Nephron (organoid): ENCODE results near the gene KIAA0586.
"Not testable (repeated sequence)": the region's sequence is repeated elsewhere in the genome, so short reads cannot be mapped to it uniquely, and the experiment has no call there.

Experiments used
- H3K27ac Mint-ChIP-seq, 3 experiments: 2 replicates each; pipeline ENCODE4 v1.8.0; 2020; ENCODE audit warnings: mixed read lengths in 3 of 3, mild to moderate bottlenecking in 2 of 3, moderate library complexity in 1 of 3
- H3K27me3 Mint-ChIP-seq: 2 replicates; pipeline ENCODE4 v1.8.0; 2021; ENCODE audit warnings: low read depth, mild to moderate bottlenecking, moderate library complexity, mixed read lengths
- H3K36me3 Mint-ChIP-seq: 2 replicates; pipeline ENCODE4 v1.8.0; 2020; ENCODE audit warnings: low read depth, mixed read lengths
- H3K4me1 Mint-ChIP-seq: 2 replicates; pipeline ENCODE4 v1.8.0; 2020; ENCODE audit warnings: mixed read lengths
- H3K4me3 Mint-ChIP-seq, 3 experiments: 2 replicates each; pipeline ENCODE4 v1.8.0; 2020; ENCODE audit warnings: mild to moderate bottlenecking in 3 of 3, mixed read lengths in 3 of 3, moderate library complexity in 2 of 3
- H3K9me3 Mint-ChIP-seq: 2 replicates; pipeline ENCODE4 v1.8.0; 2020; ENCODE audit warnings: mixed read lengths
- CTCF ChIP-seq, 3 experiments: fragments of 200-600 bp; sonication (generic); IDR thresholded peaks; one replicate each; pipeline ENCODE4 v1.5.0; 2021; ENCODE audit warnings: antibody characterized with exemption in 3 of 3; ENCODE audit not compliant: unreplicated experiment in 3 of 3

Gene KIAA0586

GRCh38 chr14:58466459-58466858 is 38.9 kb downstream of the KIAA0586 start:
- no peaks in the 10 kb centered on the region for H3K9me3 Mint-ChIP-seq
- no peak overlapping the region for H3K27ac Mint-ChIP-seq
- H3K4me1 Mint-ChIP-seq, result no peaks in the 10 kb centered on the region
- peaks cover 45% of the 10 kb centered on the region for H3K36me3 Mint-ChIP-seq
- TF ChIP-seq CTCF (IDR thresholded peaks at IDR 0.05; ENCODE audit: unreplicated experiment in 3 of 3), result no peak
- no peaks in the 10 kb centered on the region for H3K27me3 Mint-ChIP-seq
- no peak overlapping the region for H3K4me3 Mint-ChIP-seq

GRCh38 chr14:58467575-58467974 is 40.1 kb downstream of the KIAA0586 start:
- Mint-ChIP-seq H3K4me1 (no peaks in the 10 kb centered on the region), H3K4me3 (no peak overlapping the region), H3K36me3 (peaks cover 51% of the 10 kb centered on the region), H3K27ac (no peak overlapping the region), H3K27me3 (no peaks in the 10 kb centered on the region), H3K9me3 (no peaks in the 10 kb centered on the region)
- no peak for TF ChIP-seq CTCF (IDR thresholded peaks at IDR 0.05; ENCODE audit: unreplicated experiment in 3 of 3)

- Mint-ChIP-seq H3K27me3 (no peaks in the 10 kb centered on the region), H3K4me1 (no peaks in the 10 kb centered on the region), H3K9me3 (no peaks in the 10 kb centered on the region), H3K4me3 (no peak overlapping the region), H3K27ac (no peak overlapping the region), H3K36me3 (peaks cover 54% of the 10 kb centered on the region)
- no peak for TF ChIP-seq CTCF (IDR thresholded peaks at IDR 0.05; ENCODE audit: unreplicated experiment in 3 of 3)
Observed at GRCh38 chr14:58469309-58469708, 41.8 kb downstream of the KIAA0586 start.

- Mint-ChIP-seq H3K4me3 (no peak overlapping the region), H3K4me1 (no peaks in the 10 kb centered on the region), H3K36me3 (peaks cover 68% of the 10 kb centered on the region), H3K27ac (no peak overlapping the region), H3K27me3 (no peaks in the 10 kb centered on the region), H3K9me3 (no peaks in the 10 kb centered on the region)
- no peak for TF ChIP-seq CTCF (IDR thresholded peaks at IDR 0.05; ENCODE audit: unreplicated experiment in 3 of 3)
Observed at GRCh38 chr14:58476320-58476719, 48.8 kb downstream of the KIAA0586 start.

- Mint-ChIP-seq H3K4me3 (no peak overlapping the region), H3K9me3 (no peaks in the 10 kb centered on the region), H3K4me1 (no peaks in the 10 kb centered on the region), H3K27ac (no peak overlapping the region), H3K27me3 (no peaks in the 10 kb centered on the region), H3K36me3 (peaks cover 60% of the 10 kb centered on the region)
- TF ChIP-seq CTCF (IDR thresholded peaks at IDR 0.05; ENCODE audit: unreplicated experiment in 3 of 3), result no peak
Observed at GRCh38 chr14:58477653-58478052, 50.1 kb downstream of the KIAA0586 start.

- H3K4me1 Mint-ChIP-seq, H3K27ac Mint-ChIP-seq, H3K27me3 Mint-ChIP-seq, H3K4me3 Mint-ChIP-seq, H3K9me3 Mint-ChIP-seq: not testable (repeated sequence)
- H3K36me3 Mint-ChIP-seq, result peaks cover 61% of the 10 kb centered on the region
Observed at GRCh38 chr14:58478329-58478728, 50.8 kb downstream of the KIAA0586 start.
